ENCODE data around the gene RPA1. TPM values are rescaled to one million over a fixed set of nuclear protein-coding genes. Genes with fewer than 3 reads are reported as not detected.

RPA1 gene
- total and polyA plus RNA-seq, 4 donors, result 10.7 to 82.6 (median 33.6) TPM

DNA sequence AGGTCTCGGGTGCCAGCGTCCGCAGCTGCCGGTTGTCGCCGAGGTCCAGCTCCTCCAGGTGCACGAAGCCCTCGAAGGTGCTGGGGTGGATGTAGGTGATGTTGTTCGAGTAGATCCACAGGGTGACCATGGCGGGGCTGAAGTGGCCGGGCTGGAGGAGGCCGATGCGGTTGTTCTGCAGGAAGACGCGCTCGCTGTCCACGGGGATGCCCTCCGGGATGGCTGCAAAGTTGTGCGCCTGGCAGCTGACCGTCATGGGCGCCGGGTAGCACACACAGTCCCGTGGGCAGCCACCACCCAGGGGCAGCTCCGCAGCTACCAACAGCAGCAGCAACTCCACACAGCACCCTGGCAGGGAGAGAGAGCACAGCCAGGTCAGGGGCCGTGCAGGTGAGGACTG lies 107.7 kb downstream of the RPA1 start:
- no peaks in the 10 kb centered on the region for H3K36me3 ChIP-seq (ENCODE audit: control insufficient read depth in 4 of 4, insufficient read depth in 4 of 4, low read length in 4 of 4)
- 95 to 98% methylated on average over 25 of the region's 25 CpGs for WGBS, 2 donors
- H3K27me3 ChIP-seq (ENCODE audit: control insufficient read depth in 3 of 3, insufficient read depth in 3 of 3, low read length in 2 of 3), result no peaks in the 10 kb centered on the region
- no peak for ATAC-seq (ENCODE audit: insufficient read depth, low FRiP score)
- DNase-seq, result no peak
- H3K4me3 ChIP-seq, result no peak overlapping the region
- TF ChIP-seq, protein P1, sequence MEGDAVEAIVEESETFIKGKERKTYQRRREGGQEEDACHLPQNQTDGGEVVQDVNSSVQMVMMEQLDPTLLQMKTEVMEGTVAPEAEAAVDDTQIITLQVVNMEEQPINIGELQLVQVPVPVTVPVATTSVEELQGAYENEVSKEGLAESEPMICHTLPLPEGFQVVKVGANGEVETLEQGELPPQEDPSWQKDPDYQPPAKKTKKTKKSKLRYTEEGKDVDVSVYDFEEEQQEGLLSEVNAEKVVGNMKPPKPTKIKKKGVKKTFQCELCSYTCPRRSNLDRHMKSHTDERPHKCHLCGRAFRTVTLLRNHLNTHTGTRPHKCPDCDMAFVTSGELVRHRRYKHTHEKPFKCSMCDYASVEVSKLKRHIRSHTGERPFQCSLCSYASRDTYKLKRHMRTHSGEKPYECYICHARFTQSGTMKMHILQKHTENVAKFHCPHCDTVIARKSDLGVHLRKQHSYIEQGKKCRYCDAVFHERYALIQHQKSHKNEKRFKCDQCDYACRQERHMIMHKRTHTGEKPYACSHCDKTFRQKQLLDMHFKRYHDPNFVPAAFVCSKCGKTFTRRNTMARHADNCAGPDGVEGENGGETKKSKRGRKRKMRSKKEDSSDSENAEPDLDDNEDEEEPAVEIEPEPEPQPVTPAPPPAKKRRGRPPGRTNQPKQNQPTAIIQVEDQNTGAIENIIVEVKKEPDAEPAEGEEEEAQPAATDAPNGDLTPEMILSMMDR (IDR thresholded peaks at IDR 0.05; ENCODE audit: control extremely low read depth, extremely low read depth), result no peak
- no peak overlapping the region for H3K27ac ChIP-seq (ENCODE audit: low read depth in 1 of 2, low read length in 1 of 2)
- H3K9me3 ChIP-seq (ENCODE audit: control insufficient read depth in 4 of 4, insufficient read depth in 3 of 4, low read length in 3 of 4), result no peaks in the 10 kb centered on the region
- peaks cover 0 to 32% (median 5%) of the 10 kb centered on the region in 5 donors for H3K4me1 ChIP-seq (ENCODE audit: control insufficient read depth in 5 of 5, insufficient read depth in 5 of 5, low read length in 5 of 5)
- no peak overlapping the region for H3K9ac ChIP-seq (ENCODE audit: insufficient read depth in 1 of 2, low read length in 2 of 2)

DNA sequence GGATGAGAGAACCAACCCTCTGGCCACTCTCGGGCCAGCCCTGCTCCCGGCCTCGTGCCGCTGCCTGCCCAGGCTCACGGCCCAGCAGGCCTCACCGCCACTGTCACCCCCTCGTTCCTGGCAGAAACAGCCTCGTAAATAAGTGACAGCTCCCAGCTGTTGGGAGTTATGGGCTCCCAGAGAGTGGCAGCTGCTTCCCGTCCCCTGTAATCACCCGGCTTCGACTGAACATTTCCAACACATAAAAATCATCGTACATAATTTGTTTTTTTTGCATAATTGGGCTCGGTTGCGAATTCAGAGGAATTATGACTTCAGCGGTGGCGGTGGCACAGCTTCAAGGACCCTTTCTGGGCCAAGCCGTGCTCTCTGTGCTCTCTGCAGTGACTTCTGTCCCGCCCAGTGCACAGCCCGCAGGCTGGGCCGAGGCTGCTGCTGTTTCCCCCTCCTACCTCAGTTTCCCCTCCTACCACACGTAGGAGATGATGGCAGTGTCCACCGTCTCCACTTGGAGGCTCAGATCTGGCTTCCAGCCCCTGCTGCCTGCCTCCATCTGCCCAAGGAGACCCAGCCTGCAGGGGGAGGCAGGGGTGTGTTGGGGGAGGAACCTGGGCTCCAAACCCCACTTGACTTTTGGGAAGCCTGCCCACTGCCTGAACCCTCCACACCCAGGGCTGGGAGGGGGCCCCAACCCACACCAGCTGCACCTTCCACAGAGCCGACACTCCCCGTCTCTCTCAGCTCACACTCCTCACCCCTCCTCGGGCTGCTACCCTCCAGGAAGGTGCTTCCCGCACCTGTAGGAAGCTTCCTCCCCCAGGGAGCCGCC lies 110.4 kb downstream of the RPA1 start:
- ATAC-seq (ENCODE audit: insufficient read depth, low FRiP score), result no peak
- H3K4me1 ChIP-seq (ENCODE audit: control insufficient read depth in 5 of 5, insufficient read depth in 5 of 5, low read length in 5 of 5), result peaks cover 0 to 46% (median 5%) of the 10 kb centered on the region in 5 donors
- TF ChIP-seq, protein P1 (IDR thresholded peaks at IDR 0.05; ENCODE audit: control extremely low read depth, extremely low read depth), result no peak

DNA sequence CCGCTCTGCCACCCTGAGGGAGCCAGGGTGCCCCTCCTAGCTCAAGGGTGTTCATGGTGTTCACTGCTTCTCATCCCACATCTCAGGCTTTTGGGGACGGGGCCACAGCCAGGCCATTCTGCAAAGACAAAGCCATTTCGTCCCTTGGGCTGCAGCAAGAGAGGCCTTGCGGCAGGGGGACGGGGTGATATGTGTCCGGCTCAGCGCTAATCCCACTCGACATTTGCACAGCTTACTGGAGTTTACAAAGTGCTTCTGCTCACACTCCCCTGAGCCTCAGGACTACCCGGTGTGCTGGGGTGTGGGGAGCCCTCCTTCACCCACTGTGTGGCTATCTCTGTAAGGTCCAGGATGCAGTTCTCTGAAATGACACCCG lies 111.0 kb downstream of the RPA1 start:
- no peaks in the 10 kb centered on the region for H3K36me3 ChIP-seq (ENCODE audit: control insufficient read depth in 4 of 4, insufficient read depth in 4 of 4, low read length in 4 of 4)
- no peak overlapping the region for H3K9ac ChIP-seq (ENCODE audit: insufficient read depth in 1 of 2, low read length in 2 of 2)
- TF ChIP-seq, protein P1 (IDR thresholded peaks at IDR 0.05; ENCODE audit: control extremely low read depth, extremely low read depth), result no peak
- 78 to 83% methylated on average over 10 of the region's 10 CpGs for WGBS, 2 donors
- H3K4me1 ChIP-seq (ENCODE audit: control insufficient read depth in 5 of 5, insufficient read depth in 5 of 5, low read length in 5 of 5), result peaks cover 0 to 46% (median 5%) of the 10 kb centered on the region in 5 donors
- H3K27ac ChIP-seq (ENCODE audit: low read depth in 1 of 2, low read length in 1 of 2), result no peak overlapping the region
- no peaks in the 10 kb centered on the region for H3K9me3 ChIP-seq (ENCODE audit: control insufficient read depth in 4 of 4, insufficient read depth in 3 of 4, low read length in 3 of 4)
- DNase-seq (no peak), ATAC-seq (ENCODE audit: insufficient read depth, low FRiP score) (no peak)
- H3K27me3 ChIP-seq (ENCODE audit: control insufficient read depth in 3 of 3, insufficient read depth in 3 of 3, low read length in 2 of 3), result no peaks in the 10 kb centered on the region
- H3K4me3 ChIP-seq, result no peak overlapping the region

More for the DNA sequence above, 110.4 kb downstream of the RPA1 start:
- H3K9me3 ChIP-seq (ENCODE audit: control insufficient read depth in 4 of 4, insufficient read depth in 3 of 4, low read length in 3 of 4), result no peaks in the 10 kb centered on the region
- H3K27ac ChIP-seq (ENCODE audit: low read depth in 1 of 2, low read length in 1 of 2), result no peak overlapping the region
- no peak overlapping the region for H3K4me3 ChIP-seq
- DNase-seq, result peak; percentile 89 to 96 (median 96)
- no peak overlapping the region for H3K9ac ChIP-seq (ENCODE audit: insufficient read depth in 1 of 2, low read length in 2 of 2)
- no peaks in the 10 kb centered on the region for H3K27me3 ChIP-seq (ENCODE audit: control insufficient read depth in 3 of 3, insufficient read depth in 3 of 3, low read length in 2 of 3)
- H3K36me3 ChIP-seq (ENCODE audit: control insufficient read depth in 4 of 4, insufficient read depth in 4 of 4, low read length in 4 of 4), result no peaks in the 10 kb centered on the region
- 69 to 79% methylated on average over 27 of the region's 27 CpGs for WGBS, 2 donors

Measured in lung (tissue), 12 donors.